WTC11 (cell line): ENCODE results near the gene UPF2. TPM values are rescaled to one million over a fixed set of nuclear protein-coding genes. Genes with fewer than 3 reads are reported as not detected.

Experiments
- ATAC-seq: fragments of 200-7000 bp; cut with Tn5 transposase; 2 replicates; pipeline ENCODE4 v1.10.0; 2021; ENCODE audit warnings: mild to moderate bottlenecking, moderate library complexity
- CTCF ChIA-PET: fragments of 300-600 bp; sonication (Branson Sonifier 250); formaldehyde crosslinking; loops from one replicate; lab custom pipeline; 2021; ENCODE audit warnings: antibody characterized with exemption; lab: Charles Lee
- POLR2A ChIA-PET: fragments of 350-600 bp; sonication (Branson Sonifier 250); formaldehyde crosslinking; loops from one replicate; lab custom pipeline; 2021; ENCODE audit warnings: antibody characterized with exemption; lab: Charles Lee
- DNase-seq: peaks from one replicate; pipeline ENCODE4 v3.0.0; 2021; ENCODE audit warnings: low spot score
- H3K27ac Mint-ChIP-seq: 2 replicates; pipeline ENCODE4 v1.8.0; 2021; ENCODE audit warnings: mixed read lengths
- H3K27me3 Mint-ChIP-seq: 2 replicates; pipeline ENCODE4 v1.8.0; 2021; ENCODE audit warnings: low read depth, mild to moderate bottlenecking, moderate library complexity, mixed read lengths
- H3K36me3 Mint-ChIP-seq: 2 replicates; pipeline ENCODE4 v1.8.0; 2021; ENCODE audit warnings: mixed read lengths
- H3K4me1 Mint-ChIP-seq: 2 replicates; pipeline ENCODE4 v1.8.0; 2022; ENCODE audit warnings: mixed read lengths
- H3K4me3 Mint-ChIP-seq: 2 replicates; pipeline ENCODE4 v1.8.0; 2021; ENCODE audit warnings: mild to moderate bottlenecking, moderate library complexity, mixed read lengths
- H3K9me3 Mint-ChIP-seq: 2 replicates; pipeline ENCODE4 v1.8.0; 2021; ENCODE audit warnings: mixed read lengths
- CREB1 ChIP-seq: sonication (generic); formaldehyde crosslinking; IDR thresholded peaks from 2 replicates; pipeline ENCODE4 v1.8.0; 2023; ENCODE audit warnings: mild to moderate bottlenecking, missing genetic modification reagents
- CREM ChIP-seq: sonication (generic); formaldehyde crosslinking; IDR thresholded peaks from 2 replicates; pipeline ENCODE4 v1.8.1; 2022; ENCODE audit warnings: mild to moderate bottlenecking, missing genetic modification reagents, moderate library complexity
- E2F4 ChIP-seq: sonication (generic); formaldehyde crosslinking; IDR thresholded peaks from 2 replicates; pipeline ENCODE4 v1.8.1; 2022; ENCODE audit warnings: low read depth, mild to moderate bottlenecking, moderate library complexity, missing genetic modification reagents, borderline replicate concordance
- ETV6 ChIP-seq: sonication (generic); formaldehyde crosslinking; IDR thresholded peaks from 2 replicates; pipeline ENCODE4 v1.8.1; 2022; ENCODE audit warnings: mild to moderate bottlenecking, missing genetic modification reagents
- GTF2I ChIP-seq: fragments of 250-450 bp; sonication (Bioruptor Pico); conservative IDR thresholded peaks from 2 replicates; pipeline ENCODE4 v1.4.0; 2021; ENCODE audit warnings: mild to moderate bottlenecking
- IRF1 ChIP-seq: sonication (generic); formaldehyde crosslinking; IDR thresholded peaks from 2 replicates; pipeline ENCODE4 v1.8.0; 2023; ENCODE audit warnings: missing genetic modification reagents
- NFE2L1 ChIP-seq: sonication (generic); formaldehyde crosslinking; IDR thresholded peaks from 2 replicates; pipeline ENCODE4 v1.8.1; 2023; ENCODE audit warnings: missing genetic modification reagents
- NFYB ChIP-seq: sonication (generic); formaldehyde crosslinking; conservative IDR thresholded peaks from 2 replicates; pipeline ENCODE4 v1.8.0; 2022; ENCODE audit warnings: low read depth, missing genetic modification reagents
- NR2C2 ChIP-seq: sonication (generic); formaldehyde crosslinking; IDR thresholded peaks from 2 replicates; pipeline ENCODE4 v1.8.0; 2022; ENCODE audit warnings: mild to moderate bottlenecking, missing genetic modification reagents
- SMAD3 ChIP-seq: sonication (generic); formaldehyde crosslinking; IDR thresholded peaks from 2 replicates; pipeline ENCODE4 v1.8.0; 2022; ENCODE audit warnings: missing genetic modification reagents, mild to moderate bottlenecking, borderline replicate concordance
- USF1 ChIP-seq: sonication (generic); formaldehyde crosslinking; IDR thresholded peaks from 2 replicates; pipeline ENCODE4 v1.8.0; 2022; ENCODE audit warnings: mild to moderate bottlenecking, missing genetic modification reagents
- ZBTB21 ChIP-seq: sonication (generic); formaldehyde crosslinking; IDR thresholded peaks from 2 replicates; pipeline ENCODE4 v1.8.1; 2023; ENCODE audit warnings: mild to moderate bottlenecking, missing genetic modification reagents, borderline replicate concordance
- ZNF219 ChIP-seq: sonication (generic); formaldehyde crosslinking; IDR thresholded peaks from 2 replicates; pipeline ENCODE4 v1.8.0; 2023; ENCODE audit warnings: missing genetic modification reagents, mild to moderate bottlenecking, borderline replicate concordance
- ZNF281 ChIP-seq: sonication (generic); formaldehyde crosslinking; IDR thresholded peaks from 2 replicates; pipeline ENCODE4 v1.8.0; 2023; ENCODE audit warnings: mild to moderate bottlenecking, missing genetic modification reagents
- ZNF671 ChIP-seq: fragments of 250-450 bp; sonication (Bioruptor Pico); IDR thresholded peaks from 2 replicates; pipeline ENCODE4 v1.8.0; 2021; ENCODE audit warnings: mild to moderate bottlenecking
- total RNA-seq: library from RNA; stranded (reverse); gene quantifications from 3 replicates; pipeline ENCODE4 v1.2.3, GENCODE V29; 2021
- TF ChIP-seq, protein P1 (sequence below): fragments of 200-600 bp; IDR thresholded peaks from 2 replicates; pipeline ENCODE4 v1.8.0; 2022; ENCODE audit warnings: antibody characterized with exemption
- TF ChIP-seq, protein P2 (sequence below): sonication (generic); formaldehyde crosslinking; IDR thresholded peaks from 2 replicates; pipeline ENCODE4 v1.8.1; 2023; ENCODE audit warnings: mild to moderate bottlenecking, missing genetic modification reagents, borderline replicate concordance
- TF ChIP-seq, protein P3 (sequence below): sonication (generic); formaldehyde crosslinking; IDR thresholded peaks from 2 replicates; pipeline ENCODE4 v1.8.1; 2022; ENCODE audit warnings: mild to moderate bottlenecking, missing genetic modification reagents, moderate library complexity, borderline replicate concordance

UPF2 gene
- total RNA-seq, 1 experiment from 2014 or later, result 24.3 TPM

DNA sequence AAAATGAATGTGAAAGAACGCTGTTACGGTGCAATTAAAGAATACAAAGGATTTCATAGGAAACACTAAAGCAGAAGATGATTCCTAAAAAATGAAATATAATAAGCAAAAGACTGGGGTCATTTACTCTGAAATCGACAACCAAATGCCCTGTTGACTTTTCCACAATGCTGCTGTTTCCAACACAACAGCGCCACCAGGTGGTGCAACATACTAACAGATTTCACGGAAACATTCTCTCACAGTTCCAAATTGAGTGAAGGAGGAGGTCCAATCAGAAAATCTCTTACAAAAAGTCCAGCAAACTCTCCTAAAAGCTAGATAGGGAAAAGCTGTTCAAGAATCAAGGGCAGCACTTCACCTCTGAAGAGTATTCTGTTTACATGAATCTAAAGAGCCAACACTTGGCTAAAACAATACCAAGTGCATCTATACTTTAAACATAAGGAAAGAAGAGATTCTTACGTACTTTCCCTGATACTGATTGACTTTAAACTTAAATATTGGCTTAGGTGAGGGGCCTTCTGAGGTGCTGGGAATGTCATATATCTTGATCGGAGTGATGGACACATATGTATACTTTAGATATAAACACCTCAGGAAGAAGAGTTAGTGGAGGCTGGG is 55.9 kb downstream of the UPF2 start:
- TF ChIP-seq, protein P1, sequence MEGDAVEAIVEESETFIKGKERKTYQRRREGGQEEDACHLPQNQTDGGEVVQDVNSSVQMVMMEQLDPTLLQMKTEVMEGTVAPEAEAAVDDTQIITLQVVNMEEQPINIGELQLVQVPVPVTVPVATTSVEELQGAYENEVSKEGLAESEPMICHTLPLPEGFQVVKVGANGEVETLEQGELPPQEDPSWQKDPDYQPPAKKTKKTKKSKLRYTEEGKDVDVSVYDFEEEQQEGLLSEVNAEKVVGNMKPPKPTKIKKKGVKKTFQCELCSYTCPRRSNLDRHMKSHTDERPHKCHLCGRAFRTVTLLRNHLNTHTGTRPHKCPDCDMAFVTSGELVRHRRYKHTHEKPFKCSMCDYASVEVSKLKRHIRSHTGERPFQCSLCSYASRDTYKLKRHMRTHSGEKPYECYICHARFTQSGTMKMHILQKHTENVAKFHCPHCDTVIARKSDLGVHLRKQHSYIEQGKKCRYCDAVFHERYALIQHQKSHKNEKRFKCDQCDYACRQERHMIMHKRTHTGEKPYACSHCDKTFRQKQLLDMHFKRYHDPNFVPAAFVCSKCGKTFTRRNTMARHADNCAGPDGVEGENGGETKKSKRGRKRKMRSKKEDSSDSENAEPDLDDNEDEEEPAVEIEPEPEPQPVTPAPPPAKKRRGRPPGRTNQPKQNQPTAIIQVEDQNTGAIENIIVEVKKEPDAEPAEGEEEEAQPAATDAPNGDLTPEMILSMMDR, result peak; percentile 89
- TF ChIP-seq NFE2L1 (CRISPR knock-in tag), result no peak
- TF ChIP-seq, all 79 proteins: peak for 1
- Mint-ChIP-seq H3K27me3 (no peaks in the 10 kb centered on the region), H3K27ac (peak overlapping the region; percentile 82), H3K4me1 (no peaks in the 10 kb centered on the region), H3K4me3 (no peak overlapping the region), H3K9me3 (no peaks in the 10 kb centered on the region), H3K36me3 (peaks cover 10% of the 10 kb centered on the region)
- DNase-seq, result peak; percentile 82
- peak; percentile 67 for ATAC-seq
- ChIA-PET CTCF (interaction anchor here (0.6 to 2.4 kb wide), 39 partner anchors 19 to 440 kb away, joined by 3 to 53 read pairs (median 4); partner anchors contain the start of gene UPF2), POLR2A (interaction anchor here (0.5 to 0.6 kb wide), 2 partner anchors 56 to 213 kb away, joined by 3 to 8 read pairs; no protein-coding TSS in a partner anchor)

GRCh38 chr10:11982253-11982652 is 60.4 kb downstream of the UPF2 start:
- DNase-seq, result no peak
- ChIA-PET CTCF (no interaction called here), POLR2A (no interaction called here)
- Mint-ChIP-seq H3K36me3 (peaks cover 13% of the 10 kb centered on the region), H3K27me3 (no peaks in the 10 kb centered on the region), H3K27ac (no peak overlapping the region), H3K4me1 (peaks cover 13% of the 10 kb centered on the region), H3K4me3 (no peak overlapping the region), H3K9me3 (no peaks in the 10 kb centered on the region)
- no peak for ATAC-seq
- no peak for TF ChIP-seq NR2C2
- TF ChIP-seq SMAD3 (CRISPR knock-in tag), result no peak
- no peak for TF ChIP-seq CREB1 (CRISPR knock-in tag)
- no peak for TF ChIP-seq NFYB (CRISPR knock-in tag)
- no peak for TF ChIP-seq ETV6 (CRISPR knock-in tag)
- no peak for TF ChIP-seq E2F4 (CRISPR knock-in tag)
- no peak for TF ChIP-seq ZBTB21
- no peak for TF ChIP-seq GTF2I
- TF ChIP-seq USF1 (CRISPR knock-in tag), result no peak
- no peak for TF ChIP-seq ZNF219 (CRISPR knock-in tag)
- TF ChIP-seq IRF1 (CRISPR knock-in tag), result no peak
- TF ChIP-seq, protein P2, sequence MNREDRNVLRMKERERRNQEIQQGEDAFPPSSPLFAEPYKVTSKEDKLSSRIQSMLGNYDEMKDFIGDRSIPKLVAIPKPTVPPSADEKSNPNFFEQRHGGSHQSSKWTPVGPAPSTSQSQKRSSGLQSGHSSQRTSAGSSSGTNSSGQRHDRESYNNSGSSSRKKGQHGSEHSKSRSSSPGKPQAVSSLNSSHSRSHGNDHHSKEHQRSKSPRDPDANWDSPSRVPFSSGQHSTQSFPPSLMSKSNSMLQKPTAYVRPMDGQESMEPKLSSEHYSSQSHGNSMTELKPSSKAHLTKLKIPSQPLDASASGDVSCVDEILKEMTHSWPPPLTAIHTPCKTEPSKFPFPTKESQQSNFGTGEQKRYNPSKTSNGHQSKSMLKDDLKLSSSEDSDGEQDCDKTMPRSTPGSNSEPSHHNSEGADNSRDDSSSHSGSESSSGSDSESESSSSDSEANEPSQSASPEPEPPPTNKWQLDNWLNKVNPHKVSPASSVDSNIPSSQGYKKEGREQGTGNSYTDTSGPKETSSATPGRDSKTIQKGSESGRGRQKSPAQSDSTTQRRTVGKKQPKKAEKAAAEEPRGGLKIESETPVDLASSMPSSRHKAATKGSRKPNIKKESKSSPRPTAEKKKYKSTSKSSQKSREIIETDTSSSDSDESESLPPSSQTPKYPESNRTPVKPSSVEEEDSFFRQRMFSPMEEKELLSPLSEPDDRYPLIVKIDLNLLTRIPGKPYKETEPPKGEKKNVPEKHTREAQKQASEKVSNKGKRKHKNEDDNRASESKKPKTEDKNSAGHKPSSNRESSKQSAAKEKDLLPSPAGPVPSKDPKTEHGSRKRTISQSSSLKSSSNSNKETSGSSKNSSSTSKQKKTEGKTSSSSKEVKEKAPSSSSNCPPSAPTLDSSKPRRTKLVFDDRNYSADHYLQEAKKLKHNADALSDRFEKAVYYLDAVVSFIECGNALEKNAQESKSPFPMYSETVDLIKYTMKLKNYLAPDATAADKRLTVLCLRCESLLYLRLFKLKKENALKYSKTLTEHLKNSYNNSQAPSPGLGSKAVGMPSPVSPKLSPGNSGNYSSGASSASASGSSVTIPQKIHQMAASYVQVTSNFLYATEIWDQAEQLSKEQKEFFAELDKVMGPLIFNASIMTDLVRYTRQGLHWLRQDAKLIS, result no peak
- no peak for TF ChIP-seq ZNF671 (CRISPR knock-in tag)
- no peak for TF ChIP-seq ZNF281 (CRISPR knock-in tag)
- TF ChIP-seq CREM (CRISPR knock-in tag), result no peak
- TF ChIP-seq, protein P3, sequence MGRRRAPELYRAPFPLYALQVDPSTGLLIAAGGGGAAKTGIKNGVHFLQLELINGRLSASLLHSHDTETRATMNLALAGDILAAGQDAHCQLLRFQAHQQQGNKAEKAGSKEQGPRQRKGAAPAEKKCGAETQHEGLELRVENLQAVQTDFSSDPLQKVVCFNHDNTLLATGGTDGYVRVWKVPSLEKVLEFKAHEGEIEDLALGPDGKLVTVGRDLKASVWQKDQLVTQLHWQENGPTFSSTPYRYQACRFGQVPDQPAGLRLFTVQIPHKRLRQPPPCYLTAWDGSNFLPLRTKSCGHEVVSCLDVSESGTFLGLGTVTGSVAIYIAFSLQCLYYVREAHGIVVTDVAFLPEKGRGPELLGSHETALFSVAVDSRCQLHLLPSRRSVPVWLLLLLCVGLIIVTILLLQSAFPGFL (CRISPR knock-in tag), result no peak
